NOMO-1 treated with DMSO at 0.1 percent for 48 hours (cell line): ENCODE results near the gene LEMD3.

Source experiments
- DNase-seq: peaks from one replicate; lab custom pipeline; 2025; ENCODE audit not compliant: unreplicated experiment; lab: John Stamatoyannopoulos, UW

Gene LEMD3

GRCh38 chr12:65169320-65170208, at the start of gene LEMD3:
TSS of gene LEMD3 (plus strand) at chr12:65169583. CDS start at chr12:65169597, 14 bp downstream.
- peak; percentile 87 for DNase-seq

- DNase-seq: no peak
Observed at GRCh38 chr12:65121049-65121955, 48.1 kb upstream of the LEMD3 start, which contains the start of gene WIF1. TSS of gene WIF1 (minus strand) at chr12:65121305. CDS start at chr12:65121191, 114 bp downstream.

GRCh38 chr12:65121956-65122469, 47.4 kb upstream of the LEMD3 start:
- DNase-seq: no peak

GRCh38 chr12:65122703-65123102, 46.7 kb upstream of the LEMD3 start:
- DNase-seq: no peak

- peak; percentile 84 for DNase-seq
Observed at GRCh38 chr12:65123435-65124063, 45.8 kb upstream of the LEMD3 start.

- DNase-seq: peak; percentile 41
Observed at GRCh38 chr12:65125247-65125646, 44.1 kb upstream of the LEMD3 start.

- DNase-seq: no peak
Observed at GRCh38 chr12:65125975-65126374, 43.4 kb upstream of the LEMD3 start.

GRCh38 chr12:65126482-65126881, 42.9 kb upstream of the LEMD3 start:
- DNase-seq: no peak

GRCh38 chr12:65133879-65134278, 35.5 kb upstream of the LEMD3 start:
- DNase-seq: no peak

- DNase-seq: peak; percentile 5
Observed at GRCh38 chr12:65139389-65139788, 30.0 kb upstream of the LEMD3 start.

GRCh38 chr12:65140738-65141137, 28.6 kb upstream of the LEMD3 start:
- DNase-seq: no peak

- no peak for DNase-seq
Observed at GRCh38 chr12:65147312-65147905, 22.0 kb upstream of the LEMD3 start.

- DNase-seq: no peak
Observed at GRCh38 chr12:65152012-65152411, 17.4 kb upstream of the LEMD3 start.

GRCh38 chr12:65152596-65152995, 16.8 kb upstream of the LEMD3 start:
- no peak for DNase-seq

- DNase-seq: no peak
Observed at GRCh38 chr12:65155784-65156183, 13.6 kb upstream of the LEMD3 start.

GRCh38 chr12:65156366-65156841, 13.0 kb upstream of the LEMD3 start:
- peak; percentile 73 for DNase-seq

GRCh38 chr12:65157091-65157490, 12.3 kb upstream of the LEMD3 start:
- no peak for DNase-seq

GRCh38 chr12:65162609-65163008, 6.8 kb upstream of the LEMD3 start:
- no peak for DNase-seq

- DNase-seq: no peak
Observed at GRCh38 chr12:65164244-65164643, 5.1 kb upstream of the LEMD3 start.

GRCh38 chr12:65164774-65165173, 4.6 kb upstream of the LEMD3 start:
- no peak for DNase-seq
